GM21360 (cell line): ENCODE data around the gene ZHX3.

Experiments used
- ATAC-seq: cut with Tn5 transposase; IDR thresholded peaks from one replicate; pipeline ENCODE4 v1.9.1; 2021; ENCODE audit warnings: mild to moderate bottlenecking, moderate library complexity; ENCODE audit not compliant: unreplicated experiment

Gene ZHX3, protein sequence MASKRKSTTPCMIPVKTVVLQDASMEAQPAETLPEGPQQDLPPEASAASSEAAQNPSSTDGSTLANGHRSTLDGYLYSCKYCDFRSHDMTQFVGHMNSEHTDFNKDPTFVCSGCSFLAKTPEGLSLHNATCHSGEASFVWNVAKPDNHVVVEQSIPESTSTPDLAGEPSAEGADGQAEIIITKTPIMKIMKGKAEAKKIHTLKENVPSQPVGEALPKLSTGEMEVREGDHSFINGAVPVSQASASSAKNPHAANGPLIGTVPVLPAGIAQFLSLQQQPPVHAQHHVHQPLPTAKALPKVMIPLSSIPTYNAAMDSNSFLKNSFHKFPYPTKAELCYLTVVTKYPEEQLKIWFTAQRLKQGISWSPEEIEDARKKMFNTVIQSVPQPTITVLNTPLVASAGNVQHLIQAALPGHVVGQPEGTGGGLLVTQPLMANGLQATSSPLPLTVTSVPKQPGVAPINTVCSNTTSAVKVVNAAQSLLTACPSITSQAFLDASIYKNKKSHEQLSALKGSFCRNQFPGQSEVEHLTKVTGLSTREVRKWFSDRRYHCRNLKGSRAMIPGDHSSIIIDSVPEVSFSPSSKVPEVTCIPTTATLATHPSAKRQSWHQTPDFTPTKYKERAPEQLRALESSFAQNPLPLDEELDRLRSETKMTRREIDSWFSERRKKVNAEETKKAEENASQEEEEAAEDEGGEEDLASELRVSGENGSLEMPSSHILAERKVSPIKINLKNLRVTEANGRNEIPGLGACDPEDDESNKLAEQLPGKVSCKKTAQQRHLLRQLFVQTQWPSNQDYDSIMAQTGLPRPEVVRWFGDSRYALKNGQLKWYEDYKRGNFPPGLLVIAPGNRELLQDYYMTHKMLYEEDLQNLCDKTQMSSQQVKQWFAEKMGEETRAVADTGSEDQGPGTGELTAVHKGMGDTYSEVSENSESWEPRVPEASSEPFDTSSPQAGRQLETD

GRCh38 chr20:41317546-41318270 is at the start of gene ZHX3:
ZHX3 (minus strand) TSS chr20:41317731; CDS start chr20:41204916, 112,815 bp downstream.
- ATAC-seq: peak; percentile 92

- ATAC-seq: no peak
Observed at GRCh38 chr20:41367393-41367695, 49.8 kb upstream of the ZHX3 start.

- no peak for ATAC-seq
Observed at GRCh38 chr20:41366546-41367392, 49.2 kb upstream of the ZHX3 start, which contains the start of gene EMILIN3. EMILIN3 (minus strand) TSS chr20:41366818; CDS start chr20:41366634, 184 bp downstream.

- ATAC-seq: no peak
Observed at GRCh38 chr20:41365777-41366545, 48.4 kb upstream of the ZHX3 start.

DNA sequence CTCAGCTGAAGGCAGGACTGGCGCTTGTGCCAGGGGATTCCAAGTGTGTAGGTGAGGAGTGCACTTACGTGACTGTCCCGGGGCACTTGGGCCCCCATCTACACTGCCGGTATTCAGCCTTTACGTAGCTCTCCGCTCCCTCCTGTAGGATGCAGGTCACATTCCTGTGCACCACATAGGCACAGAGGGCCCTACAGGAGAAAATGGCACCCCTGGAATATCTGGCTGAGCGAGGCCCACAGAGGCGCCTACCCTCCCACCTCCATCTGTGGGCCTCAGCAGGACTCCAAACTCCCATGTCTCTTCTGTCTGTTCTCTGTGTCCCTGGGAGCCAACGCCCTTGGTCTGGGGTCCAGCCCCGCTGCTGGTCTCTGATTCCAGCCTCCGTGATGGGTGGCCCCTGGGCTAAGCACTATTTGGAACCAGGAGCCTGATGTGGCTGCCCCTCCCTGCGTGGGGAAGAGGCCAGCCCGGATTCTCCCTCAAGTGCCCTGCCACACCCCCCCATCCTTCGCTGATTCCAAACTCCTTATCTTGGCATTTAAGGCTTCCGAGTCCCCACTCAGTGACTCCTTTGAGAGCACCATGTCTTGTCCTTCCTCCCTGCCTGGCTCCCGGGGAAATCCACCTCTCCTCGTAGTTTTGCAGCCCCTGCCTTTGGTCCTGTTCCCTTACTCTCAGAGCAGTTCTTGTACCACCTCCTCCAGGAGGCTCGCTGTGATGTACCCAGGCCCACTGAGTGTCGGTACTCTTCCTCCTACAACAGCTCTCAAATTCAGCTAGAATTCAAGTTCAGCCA is 47.6 kb upstream of the ZHX3 start:
- ATAC-seq: no peak

GRCh38 chr20:41364236-41364855 is 46.8 kb upstream of the ZHX3 start:
- ATAC-seq: no peak

DNA sequence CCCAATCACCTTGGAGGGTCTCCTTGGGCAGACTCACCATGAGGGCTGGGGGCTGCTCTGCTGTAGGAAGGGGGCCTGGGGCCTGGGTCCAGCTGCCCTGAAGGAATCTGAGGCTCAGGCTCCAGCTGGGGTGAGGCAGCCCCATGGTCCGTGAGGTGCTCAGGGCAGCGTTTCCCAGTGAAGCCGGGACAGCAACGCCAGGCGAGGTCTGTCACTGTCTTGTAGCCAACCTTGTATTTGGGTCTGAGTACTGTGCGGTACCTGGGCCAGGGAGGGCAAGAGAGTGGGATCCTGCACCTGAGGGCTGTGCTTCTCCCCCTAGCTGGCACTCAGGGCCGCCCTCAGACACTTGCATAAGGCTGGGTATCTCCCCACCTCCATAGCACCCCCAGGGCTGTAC is 46.1 kb upstream of the ZHX3 start:
- ATAC-seq: no peak

- ATAC-seq: no peak
Observed at GRCh38 chr20:41362748-41363140, 45.2 kb upstream of the ZHX3 start.

DNA sequence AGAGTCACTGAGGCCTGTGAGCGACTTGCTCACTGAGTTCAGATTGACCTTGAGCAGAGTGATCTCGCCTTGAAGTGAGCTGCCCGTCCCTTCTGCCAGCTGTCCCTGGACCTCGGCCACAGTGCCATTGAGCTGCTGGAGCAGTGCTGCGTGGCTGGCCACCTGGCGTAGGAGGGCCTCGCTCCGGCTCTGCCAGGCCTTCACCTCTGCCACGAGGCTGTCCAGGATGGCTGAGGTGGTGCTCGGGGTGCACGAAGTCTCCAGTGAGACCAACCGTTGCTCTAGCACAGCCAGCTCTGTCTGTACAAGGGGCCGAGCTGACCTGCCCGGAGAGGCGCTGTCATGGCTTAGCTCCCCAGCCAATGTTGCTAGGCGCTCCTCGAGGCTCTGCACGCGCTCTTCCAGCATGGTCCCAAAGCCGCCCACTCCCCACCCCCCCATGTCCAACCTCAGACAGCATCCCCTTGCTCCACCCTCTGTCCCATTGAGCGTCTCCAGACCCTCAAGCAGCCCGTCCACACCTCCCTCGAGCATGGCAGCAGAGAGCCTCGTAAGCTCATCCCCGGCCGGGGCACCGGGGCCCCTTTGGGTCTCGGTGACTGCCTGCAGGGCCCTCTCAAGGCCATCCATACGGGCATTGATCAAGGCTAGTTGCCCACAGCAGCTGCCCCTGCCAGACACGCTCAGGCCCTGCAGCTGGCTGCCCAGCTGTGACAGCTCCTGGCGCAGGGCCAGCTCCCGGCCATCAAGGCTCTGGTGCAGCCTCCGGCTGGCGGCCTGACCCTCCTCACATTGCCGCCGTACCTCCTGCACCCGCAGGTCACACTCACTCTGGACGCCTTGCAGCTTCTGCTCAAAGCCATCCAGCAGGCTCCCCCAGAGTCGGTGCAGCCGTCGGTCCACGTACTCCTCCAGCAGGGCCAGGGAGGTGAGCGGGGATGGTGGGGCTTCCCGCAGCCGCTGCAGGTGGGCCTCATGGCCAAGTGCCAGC is 44.5 kb upstream of the ZHX3 start:
- ATAC-seq: no peak

GRCh38 chr20:41360831-41361756 is 43.6 kb upstream of the ZHX3 start:
- ATAC-seq: no peak

DNA sequence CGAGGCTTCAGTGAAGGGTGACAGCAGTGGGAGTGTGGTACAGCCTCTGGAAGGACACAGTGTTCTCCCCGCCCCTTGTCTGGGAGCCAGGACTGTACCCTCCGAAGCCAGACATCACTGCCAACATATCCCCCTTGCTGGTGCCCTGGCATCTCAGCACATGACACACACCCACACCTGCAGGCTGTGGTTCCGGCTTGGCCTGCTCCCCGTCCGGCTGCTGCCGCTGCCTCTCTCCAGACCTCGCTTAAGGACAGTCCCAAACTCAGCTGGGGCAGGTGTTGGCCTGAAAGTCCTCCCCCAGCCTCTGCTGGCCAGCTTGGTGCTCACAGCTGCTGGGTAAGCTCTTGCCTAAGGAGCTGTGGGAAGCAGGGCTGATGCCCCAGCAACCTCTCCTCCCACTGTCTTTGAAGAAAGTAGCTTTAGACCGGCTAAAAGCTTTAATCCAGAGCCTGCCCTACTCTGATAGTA is 42.0 kb upstream of the ZHX3 start:
- no peak for ATAC-seq

DNA sequence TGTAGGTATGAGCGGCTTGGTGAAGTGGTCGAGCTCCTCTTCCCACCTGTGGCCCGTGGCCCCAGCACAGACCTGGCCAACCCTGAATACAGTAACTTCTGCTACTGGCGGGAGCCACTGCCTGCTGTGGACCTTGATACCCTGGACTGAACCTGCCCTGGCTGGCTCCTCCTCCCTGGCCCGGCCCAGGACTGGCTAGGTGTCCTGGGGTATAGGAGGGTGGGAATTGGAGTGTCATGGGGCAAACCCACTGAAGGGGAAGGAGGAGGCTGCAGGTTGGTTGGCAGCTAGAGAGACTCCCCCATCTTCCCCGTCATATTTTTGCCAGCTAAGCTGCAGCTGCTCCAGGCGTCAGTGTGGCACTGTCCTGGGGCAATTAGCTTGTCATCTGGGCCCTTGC is 41.2 kb upstream of the ZHX3 start:
- ATAC-seq: no peak

GRCh38 chr20:41358230-41358629 is 40.7 kb upstream of the ZHX3 start:
- ATAC-seq: no peak

- ATAC-seq: no peak
Observed at GRCh38 chr20:41357424-41358163, 40.1 kb upstream of the ZHX3 start.

DNA sequence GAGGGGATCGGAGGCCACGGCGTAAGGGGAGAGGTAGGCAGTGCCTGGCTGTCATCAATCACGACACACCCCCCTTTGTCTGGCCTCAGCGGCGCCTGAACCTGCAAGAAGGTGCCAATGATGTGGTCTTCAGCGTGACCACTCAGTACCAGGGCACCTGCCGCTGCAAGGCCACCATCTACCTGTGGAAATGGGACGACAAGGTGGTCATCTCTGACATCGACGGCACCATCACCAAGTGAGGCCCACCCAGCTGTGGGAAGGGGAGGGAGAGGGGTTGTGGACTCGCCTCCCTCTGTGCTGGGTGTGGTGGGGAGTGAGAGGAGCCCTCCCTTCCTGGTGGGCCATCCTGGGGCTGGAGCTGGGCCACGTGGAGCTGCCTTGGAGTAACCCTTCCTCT is 39.4 kb upstream of the ZHX3 start:
- ATAC-seq: no peak
